Thyroid gland (tissue), 4 donors: ENCODE data around the gene TUBB. TPM values are rescaled to one million over a fixed set of nuclear protein-coding genes. Genes with fewer than 3 reads are reported as not detected.
A peak's percentile ranks its signal among the peaks of the same experiment; 100 is the strongest.

Experiments used
- DNase-seq, 2 donors: peaks; one replicate each; pipeline ENCODE4 v3.0.0-alpha.2; 2019
- H3K27ac ChIP-seq, 3 donors: fragments of 200-600 bp; sonication (generic); 1 replicate in 2 of 3; 2 replicates in 1 of 3; pipeline ENCODE4 v1.5.1; 2016 to 2019; ENCODE audit warnings: mild to moderate bottlenecking in 1 of 3, moderate library complexity in 1 of 3
- H3K27me3 ChIP-seq: fragments of 200-600 bp; sonication (generic); one replicate; pipeline ENCODE4 v1.5.1; 2019
- H3K36me3 ChIP-seq, 2 donors: fragments of 200-600 bp; sonication (generic); one replicate each; pipeline ENCODE4 v1.5.1; 2016 to 2019
- H3K4me1 ChIP-seq, 2 donors: fragments of 200-600 bp; sonication (generic); one replicate each; pipeline ENCODE4 v1.5.1; 2017 to 2019
- H3K4me3 ChIP-seq, 3 donors: fragments of 200-600 bp; sonication (generic); replicated peaks in 1 of 3; 1 replicate in 2 of 3; 2 replicates in 1 of 3; pipeline ENCODE4 v1.5.1; 2016; ENCODE audit warnings: mild to moderate bottlenecking in 1 of 3
- H3K9me3 ChIP-seq: fragments of 200-600 bp; sonication (generic); one replicate; pipeline ENCODE4 v1.5.1; 2017
- CTCF ChIP-seq, 6 experiments: fragments of 200-600 bp in 3 of 6; fragments of 450-650 bp in 3 of 6; sonication (generic) in 3 of 6; IDR thresholded peaks; one replicate each; pipeline ENCODE4 v1.5.1; 2016 to 2019; ENCODE audit warnings: antibody characterized with exemption in 6 of 6, mild to moderate bottlenecking in 2 of 6, inconsistent platforms in 1 of 6, moderate library complexity in 1 of 6
- POLR2A ChIP-seq, 2 donors: fragments of 450-650 bp; IDR thresholded peaks; one replicate each; pipeline ENCODE4 v1.6.1; 2017; ENCODE audit warnings: antibody characterized with exemption in 2 of 2, mild to moderate bottlenecking in 2 of 2, moderate library complexity in 1 of 2
- WGBS, 2 donors: methylation state at CpG; one replicate each; pipeline ENCODE4 v1.1.5; 2017; 5-methylcytosine and 5-hydroxymethylcytosine counted together
- intact Hi-C: fragments of 100-400 bp; cut with DNase I; formaldehyde crosslinking; loops from one replicate; pipeline ENCODE4 v1.15.1; 2023
- small RNA-seq: library from RNA; depleted of rRNA; stranded (forward); fragments of <200 nt; gene quantifications from one replicate; pipeline ENCODE3, GENCODE V24; 2016
- total RNA-seq, 4 donors: library from RNA; depleted of rRNA; stranded (reverse); fragments of >200 nt; gene quantifications; one replicate each; pipeline ENCODE4 v1.2.3, GENCODE V29; 2016

The TUBB gene
- total RNA-seq, 4 donors from 2014 or later = 162 to 441 (median 269) TPM

GRCh38 chr6:30769088-30769852 is 49.1 kb downstream of the TUBB start:
- intact Hi-C loops = no loop called here
- Histone ChIP-seq H3K36me3 (no peaks in the 10 kb centered on the region), H3K27ac (peak overlapping the region in 1 of 3 donors; percentile 54), H3K9me3 (no peaks in the 10 kb centered on the region), H3K4me3 (no peak overlapping the region), H3K4me1 (peaks cover 13 to 51% of the 10 kb centered on the region in 2 donors), H3K27me3 (no peaks in the 10 kb centered on the region)
- 65 to 70% methylated on average over 16 of the region's 16 CpGs for WGBS, 2 donors
- TF ChIP-seq POLR2A (IDR thresholded peaks at IDR 0.05) = no peak
- no peak for TF ChIP-seq CTCF (IDR thresholded peaks at IDR 0.05)
- DNase-seq = peak in 1 of 2 donors; percentile 24

GRCh38 chr6:30769853-30770524 is 49.8 kb downstream of the TUBB start:
- Histone ChIP-seq H3K9me3 (no peaks in the 10 kb centered on the region), H3K27me3 (no peaks in the 10 kb centered on the region), H3K36me3 (no peaks in the 10 kb centered on the region), H3K27ac (no peak overlapping the region), H3K4me3 (no peak overlapping the region), H3K4me1 (peaks cover 13 to 44% of the 10 kb centered on the region in 2 donors)
- 89 to 94% methylated on average over 5 of the region's 5 CpGs for WGBS, 2 donors
- intact Hi-C loops = no loop called here
- no peak for TF ChIP-seq CTCF (IDR thresholded peaks at IDR 0.05)
- TF ChIP-seq POLR2A (IDR thresholded peaks at IDR 0.05) = no peak
- no peak for DNase-seq

GRCh38 chr6:30770592-30770991 is 50.4 kb downstream of the TUBB start:
- no peak overlapping the region for H3K27ac ChIP-seq
- H3K9me3 ChIP-seq = no peaks in the 10 kb centered on the region
- 89 to 94% methylated on average over 3 of the region's 3 CpGs for WGBS, 2 donors
- H3K27me3 ChIP-seq = no peaks in the 10 kb centered on the region
- H3K4me1 ChIP-seq = peaks cover 13 to 40% of the 10 kb centered on the region in 2 donors
- DNase-seq = no peak
- intact Hi-C loops = no loop called here
- TF ChIP-seq CTCF (IDR thresholded peaks at IDR 0.05) = no peak
- TF ChIP-seq POLR2A (IDR thresholded peaks at IDR 0.05) = no peak
- H3K4me3 ChIP-seq = no peak overlapping the region
- no peaks in the 10 kb centered on the region for H3K36me3 ChIP-seq

GRCh38 chr6:30774701-30775100 is 54.5 kb downstream of the TUBB start:
- WGBS, 2 donors = 92 to 95% methylated on average over 8 of the region's 8 CpGs
- Histone ChIP-seq H3K4me1 (peaks cover 8 to 18% of the 10 kb centered on the region in 2 donors), H3K9me3 (no peaks in the 10 kb centered on the region), H3K4me3 (no peak overlapping the region), H3K27ac (no peak overlapping the region), H3K27me3 (no peaks in the 10 kb centered on the region), H3K36me3 (no peaks in the 10 kb centered on the region)
- DNase-seq = no peak
- intact Hi-C loops = no loop called here
- TF ChIP-seq POLR2A (IDR thresholded peaks at IDR 0.05) = no peak
- no peak for TF ChIP-seq CTCF (IDR thresholded peaks at IDR 0.05)

Small RNA genes lying within 50 kb of the gene (small RNA-seq; reads per million reads assigned to genes)
- gene RF00019 (not detected), gene RN7SL353P (not detected)

Other genes starting within 250 kb of the TUBB start
- 100 to 1,000 TPM; 382 to 717 (median 457) TPM for gene HLA-E, start 230.8 kb upstream of the TUBB start, total RNA-seq
- gene GNL1, start 163.9 kb upstream of the TUBB start, total RNA-seq = 10 to 100 TPM; 33.9 to 77.7 (median 37.7) TPM
- 10 to 100 TPM in 2 of 4 donors, 1 to 10 TPM in 2; 7.4 to 18.0 (median 12.2) TPM for gene PRR3, start 163.1 kb upstream of the TUBB start, total RNA-seq
- 10 to 100 TPM; 41.4 to 47.1 (median 43.5) TPM for gene ABCF1, start 148.9 kb upstream of the TUBB start, total RNA-seq
- 10 to 100 TPM; 49.1 to 72.2 (median 57.0) TPM for gene PPP1R10, start 103.1 kb upstream of the TUBB start, total RNA-seq
- 10 to 100 TPM; 47.0 to 82.5 (median 64.6) TPM for gene MRPS18B, start 102.5 kb upstream of the TUBB start, total RNA-seq
- 1 to 10 TPM; 3.8 to 7.6 (median 6.1) TPM for gene ATAT1, start 93.5 kb upstream of the TUBB start, total RNA-seq
- gene C6orf136, start 73.2 kb upstream of the TUBB start, total RNA-seq = 10 to 100 TPM; 13.4 to 31.7 (median 23.8) TPM
- 10 to 100 TPM; 25.6 to 38.8 (median 28.2) TPM for gene DHX16, start 47.3 kb upstream of the TUBB start, total RNA-seq
- 10 to 100 TPM; 14.2 to 35.1 (median 15.2) TPM for gene PPP1R18, start 33.7 kb upstream of the TUBB start, total RNA-seq
- gene NRM, start 29.4 kb upstream of the TUBB start, total RNA-seq = 1 to 10 TPM; 3.5 to 8.3 (median 5.7) TPM
- 10 to 100 TPM; 15.3 to 27.2 (median 20.2) TPM for gene MDC1, start 3.1 kb upstream of the TUBB start, total RNA-seq
- gene FLOT1, start 22.3 kb downstream of the TUBB start, total RNA-seq = 100 to 1,000 TPM; 134 to 160 (median 144) TPM
- gene IER3, start 24.2 kb downstream of the TUBB start, total RNA-seq = 10 to 100 TPM in 2 of 4 donors, 1 to 10 TPM in 2; 9.3 to 19.1 (median 13.6) TPM
- gene DDR1, start 164.2 kb downstream of the TUBB start, total RNA-seq = 100 to 1,000 TPM in 3 of 4 donors, 10 to 100 TPM in 1; 93.4 to 207 (median 131) TPM
- 10 to 100 TPM in 3 of 4 donors, 1 to 10 TPM in 1; 9.5 to 34.4 (median 18.2) TPM for gene GTF2H4, start 187.9 kb downstream of the TUBB start, total RNA-seq
- 10 to 100 TPM; 17.3 to 36.4 (median 30.6) TPM for gene VARS2, start 193.9 kb downstream of the TUBB start, total RNA-seq
- gene SFTA2, start 211.8 kb downstream of the TUBB start, total RNA-seq = 1 to 10 TPM in 1 of 4 donors, not detected in 3; 3.5 TPM
- not detected for gene MUCL3, start 220.6 kb downstream of the TUBB start, total RNA-seq